ENCODE measurements around the gene PRKCB. TPM values are rescaled to one million over a fixed set of nuclear protein-coding genes. Genes with fewer than 3 reads are reported as not detected.
A peak's percentile ranks its signal among the peaks of the same experiment; 100 is the strongest.

The PRKCB gene
- total and polyA plus RNA-seq, 4 experiments from 2014 or later, result 46.5 to 106 (median 98.2) TPM

GRCh38 chr16:23955088-23955487, 119.3 kb downstream of the PRKCB start:
- POLR2A ChIA-PET (ENCODE audit: partially characterized antibody), result no interaction called here

GRCh38 chr16:23957287-23957686, 121.5 kb downstream of the PRKCB start:
- H3K9me3 Mint-ChIP-seq, result no peaks in the 10 kb centered on the region
- H3K27me3 Mint-ChIP-seq, result no peaks in the 10 kb centered on the region
- Histone ChIP-seq H3K36me3 (ENCODE audit: insufficient read depth, low read length) (no peaks in the 10 kb centered on the region), H3K9me3 (ENCODE audit: control insufficient read depth in 1 of 2, low read length in 2 of 2) (no peaks in the 10 kb centered on the region), H3K4me1 (ENCODE audit: insufficient read depth, low read length) (peaks cover 76% of the 10 kb centered on the region), H3K27ac (ENCODE audit: low read depth, low read length) (no peak overlapping the region), H3K27me3 (ENCODE audit: insufficient read depth, low read length) (no peaks in the 10 kb centered on the region), H3K4me3 (ENCODE audit: low read length in 2 of 2) (no peak overlapping the region)
- POLR2A ChIA-PET (ENCODE audit: partially characterized antibody), result interaction anchor here (1.1 kb wide), 1 partner anchor 88 kb away, joined by 3 read pairs; no protein-coding TSS in a partner anchor
- H3K4me3 Mint-ChIP-seq, result peak overlapping the region in 6 of 8 donors; percentile 13 to 43 (median 30)
- peak overlapping the region in 6 of 7 donors; percentile 6 to 76 (median 53) for H3K27ac Mint-ChIP-seq
- peaks cover 66 to 87% (median 77%) of the 10 kb centered on the region in 4 donors for H3K4me1 Mint-ChIP-seq
- intact Hi-C loops (cut with micrococcal nuclease), result no loop called here
- no peak for DNase-seq
- H3K36me3 Mint-ChIP-seq, result peaks cover 0 to 11% of the 10 kb centered on the region in 2 donors
- CTCF ChIA-PET (ENCODE audit: partially characterized antibody), result interaction anchor here (0.6 to 2.8 kb wide), 2 partner anchors 31 to 53 kb away, joined by 3 to 13 read pairs; no protein-coding TSS in a partner anchor

More at GRCh38 chr16:23955088-23955487, 119.3 kb downstream of the PRKCB start:
- Mint-ChIP-seq H3K4me1 (peaks cover 69 to 87% (median 78%) of the 10 kb centered on the region in 4 donors), H3K4me3 (no peak overlapping the region), H3K9me3 (no peaks in the 10 kb centered on the region), H3K27ac (peak overlapping the region in 2 of 7 donors; percentile 48 to 79), H3K36me3 (peaks cover 2 to 7% of the 10 kb centered on the region in 2 donors), H3K27me3 (no peaks in the 10 kb centered on the region)
- DNase-seq, result no peak
- Histone ChIP-seq H3K4me1 (ENCODE audit: insufficient read depth, low read length) (peaks cover 86% of the 10 kb centered on the region), H3K9me3 (ENCODE audit: control insufficient read depth in 1 of 2, low read length in 2 of 2) (no peaks in the 10 kb centered on the region), H3K4me3 (ENCODE audit: low read length in 2 of 2) (no peak overlapping the region), H3K27ac (ENCODE audit: low read depth, low read length) (no peak overlapping the region), H3K27me3 (ENCODE audit: insufficient read depth, low read length) (no peaks in the 10 kb centered on the region), H3K36me3 (ENCODE audit: insufficient read depth, low read length) (no peaks in the 10 kb centered on the region)
- intact Hi-C loops (cut with micrococcal nuclease), result no loop called here
- CTCF ChIA-PET (ENCODE audit: partially characterized antibody), result interaction anchor here (0.7 to 3.2 kb wide), 7 partner anchors 12 to 152 kb away, joined by 3 to 9 read pairs (median 6); no protein-coding TSS in a partner anchor

- no peaks in the 10 kb centered on the region for H3K27me3 ChIP-seq (ENCODE audit: insufficient read depth, low read length)
Observed at GRCh38 chr16:23959072-23959751, 123.4 kb downstream of the PRKCB start.

GRCh38 chr16:23959752-23960072, 123.9 kb downstream of the PRKCB start:
- H3K27me3 Mint-ChIP-seq, result no peaks in the 10 kb centered on the region
- H3K9me3 Mint-ChIP-seq, result no peaks in the 10 kb centered on the region
- no peaks in the 10 kb centered on the region for H3K36me3 ChIP-seq (ENCODE audit: insufficient read depth, low read length)
- no peak for DNase-seq
- ChIA-PET CTCF (ENCODE audit: partially characterized antibody) (interaction anchor here (1.0 to 2.8 kb wide), 2 partner anchors 50 to 80 kb away, joined by 3 to 13 read pairs; no protein-coding TSS in a partner anchor), POLR2A (ENCODE audit: partially characterized antibody) (interaction anchor here (0.8 to 1.9 kb wide), 4 partner anchors 10 to 133 kb away, joined by 3 to 7 read pairs (median 4); partner anchors contain the start of gene PRKCB)
- intact Hi-C loops (cut with micrococcal nuclease), result no loop called here
- no peaks in the 10 kb centered on the region for H3K27me3 ChIP-seq (ENCODE audit: insufficient read depth, low read length)
- H3K4me3 Mint-ChIP-seq, result peak overlapping the region in 7 of 8 donors; percentile 18 to 90 (median 65)
- no peak overlapping the region for H3K4me3 ChIP-seq (ENCODE audit: low read length in 2 of 2)
- H3K27ac Mint-ChIP-seq, result peak overlapping the region in 6 of 7 donors; percentile 44 to 93 (median 82)
- no peak overlapping the region for H3K27ac ChIP-seq (ENCODE audit: low read depth, low read length)
- no peaks in the 10 kb centered on the region for H3K9me3 ChIP-seq (ENCODE audit: control insufficient read depth in 1 of 2, low read length in 2 of 2)
- H3K4me1 ChIP-seq (ENCODE audit: insufficient read depth, low read length), result peaks cover 55% of the 10 kb centered on the region
- H3K36me3 Mint-ChIP-seq, result peaks cover 13 to 24% of the 10 kb centered on the region in 2 donors
- peaks cover 59 to 78% (median 69%) of the 10 kb centered on the region in 4 donors for H3K4me1 Mint-ChIP-seq

More at GRCh38 chr16:23959072-23959751, 123.4 kb downstream of the PRKCB start:
- ChIA-PET CTCF (ENCODE audit: partially characterized antibody) (interaction anchor here (0.6 to 2.8 kb wide), 4 partner anchors 11 to 81 kb away, joined by 3 to 13 read pairs (median 3); no protein-coding TSS in a partner anchor), POLR2A (ENCODE audit: partially characterized antibody) (interaction anchor here (0.8 to 1.9 kb wide), 3 partner anchors 9 to 124 kb away, joined by 4 to 7 read pairs (median 4); partner anchors contain the start of gene PRKCB)
- no peak for DNase-seq
- no peaks in the 10 kb centered on the region for H3K9me3 ChIP-seq (ENCODE audit: control insufficient read depth in 1 of 2, low read length in 2 of 2)
- Mint-ChIP-seq H3K27me3 (no peaks in the 10 kb centered on the region), H3K27ac (peak overlapping the region; percentile 33 to 93 (median 81)), H3K4me1 (peaks cover 64 to 83% (median 73%) of the 10 kb centered on the region in 4 donors), H3K9me3 (no peaks in the 10 kb centered on the region), H3K4me3 (peak overlapping the region; percentile 18 to 90 (median 67)), H3K36me3 (peaks cover 12 to 21% of the 10 kb centered on the region in 2 donors)
- H3K4me1 ChIP-seq (ENCODE audit: insufficient read depth, low read length), result peaks cover 60% of the 10 kb centered on the region
- intact Hi-C loops (cut with micrococcal nuclease), result no loop called here
- H3K36me3 ChIP-seq (ENCODE audit: insufficient read depth, low read length), result no peaks in the 10 kb centered on the region
- no peak overlapping the region for H3K27ac ChIP-seq (ENCODE audit: low read depth, low read length)
- H3K4me3 ChIP-seq (ENCODE audit: low read length in 2 of 2), result no peak overlapping the region

- Histone ChIP-seq H3K27me3 (ENCODE audit: insufficient read depth, low read length) (no peaks in the 10 kb centered on the region), H3K27ac (ENCODE audit: low read depth, low read length) (no peak overlapping the region), H3K36me3 (ENCODE audit: insufficient read depth, low read length) (no peaks in the 10 kb centered on the region), H3K4me3 (ENCODE audit: low read length in 2 of 2) (no peak overlapping the region), H3K9me3 (ENCODE audit: control insufficient read depth in 1 of 2, low read length in 2 of 2) (no peaks in the 10 kb centered on the region), H3K4me1 (ENCODE audit: insufficient read depth, low read length) (peaks cover 49% of the 10 kb centered on the region)
- Mint-ChIP-seq H3K36me3 (peaks cover 19 to 30% of the 10 kb centered on the region in 2 donors), H3K9me3 (no peaks in the 10 kb centered on the region), H3K4me1 (peaks cover 59 to 72% (median 66%) of the 10 kb centered on the region in 4 donors), H3K4me3 (peak overlapping the region; percentile 51 to 90 (median 60)), H3K27me3 (no peaks in the 10 kb centered on the region), H3K27ac (peak overlapping the region; percentile 38 to 93 (median 84))
- ChIA-PET POLR2A (ENCODE audit: partially characterized antibody) (interaction anchor here (0.8 to 1.9 kb wide), 6 partner anchors 10 to 133 kb away, joined by 3 to 8 read pairs (median 4); partner anchors contain the start of gene PRKCB), CTCF (ENCODE audit: partially characterized antibody) (interaction anchor here (1.0 to 2.8 kb wide), 5 partner anchors 23 to 80 kb away, joined by 3 to 13 read pairs (median 4); no protein-coding TSS in a partner anchor)
- DNase-seq, result peak in 2 of 5 donors; percentile 14 to 15
- intact Hi-C loops (cut with micrococcal nuclease), result no loop called here
Observed at GRCh38 chr16:23960081-23960885, 124.5 kb downstream of the PRKCB start.

- H3K36me3 Mint-ChIP-seq, result peaks cover 27 to 38% of the 10 kb centered on the region in 2 donors
- peak overlapping the region in 3 of 7 donors; percentile 19 to 46 (median 27) for H3K27ac Mint-ChIP-seq
- H3K4me1 Mint-ChIP-seq, result peaks cover 60 to 74% (median 67%) of the 10 kb centered on the region in 4 donors
- peak overlapping the region in 1 of 8 donors; percentile 1 for H3K4me3 Mint-ChIP-seq
- CTCF ChIA-PET (ENCODE audit: partially characterized antibody), result interaction anchor here (1.1 kb wide), 1 partner anchor 121 kb away, joined by 3 read pairs; no protein-coding TSS in a partner anchor
- Histone ChIP-seq H3K27me3 (ENCODE audit: insufficient read depth, low read length) (no peaks in the 10 kb centered on the region), H3K27ac (ENCODE audit: low read depth, low read length) (no peak overlapping the region), H3K9me3 (ENCODE audit: control insufficient read depth in 1 of 2, low read length in 2 of 2) (no peaks in the 10 kb centered on the region), H3K4me3 (ENCODE audit: low read length in 2 of 2) (no peak overlapping the region), H3K36me3 (ENCODE audit: insufficient read depth, low read length) (no peaks in the 10 kb centered on the region), H3K4me1 (ENCODE audit: insufficient read depth, low read length) (peaks cover 51% of the 10 kb centered on the region)
- POLR2A ChIA-PET (ENCODE audit: partially characterized antibody), result interaction anchor here (1.9 kb wide), 1 partner anchor 12 kb away, joined by 8 read pairs; no protein-coding TSS in a partner anchor
- H3K9me3 Mint-ChIP-seq, result no peaks in the 10 kb centered on the region
- intact Hi-C loops (cut with micrococcal nuclease), result no loop called here
- no peak for DNase-seq
- H3K27me3 Mint-ChIP-seq, result no peaks in the 10 kb centered on the region
Observed at GRCh38 chr16:23962001-23962400, 126.2 kb downstream of the PRKCB start.

Measured in CD4-positive, alpha-beta memory T cell (primary cell).